ENCODE measurements around the gene PRKAG2.

PRKAG2 gene

GRCh38 chr7:151710121-151710640 lies 166.7 kb downstream of the PRKAG2 start:
- H3K4me3 ChIP-seq (ENCODE audit: low read depth in 1 of 2, low read length in 1 of 2) = no peak overlapping the region

GRCh38 chr7:151709141-151710038 lies 167.5 kb downstream of the PRKAG2 start:
- Histone ChIP-seq H3K27me3 (no peaks in the 10 kb centered on the region), H3K36me3 (no peaks in the 10 kb centered on the region), H3K27ac (no peak overlapping the region), H3K4me1 (ENCODE audit: control insufficient read depth in 1 of 2, insufficient read depth in 1 of 2, low read depth in 1 of 2, low read length in 1 of 2) (no peaks in the 10 kb centered on the region), H3K4me3 (ENCODE audit: low read depth in 1 of 2, low read length in 1 of 2) (no peak overlapping the region), H3K9me3 (no peaks in the 10 kb centered on the region)
- TF ChIP-seq CTCF (IDR thresholded peaks at IDR 0.05) = no peak

More at GRCh38 chr7:151710121-151710640, 166.7 kb downstream of the PRKAG2 start:
- no peak for TF ChIP-seq CTCF (IDR thresholded peaks at IDR 0.05)
- Histone ChIP-seq H3K4me1 (ENCODE audit: control insufficient read depth in 1 of 2, insufficient read depth in 1 of 2, low read depth in 1 of 2, low read length in 1 of 2) (no peaks in the 10 kb centered on the region), H3K27me3 (no peaks in the 10 kb centered on the region), H3K27ac (no peak overlapping the region), H3K9me3 (no peaks in the 10 kb centered on the region), H3K36me3 (no peaks in the 10 kb centered on the region)

GRCh38 chr7:151708610-151709009 lies 168.3 kb downstream of the PRKAG2 start:
- H3K4me1 ChIP-seq (ENCODE audit: control insufficient read depth in 1 of 2, insufficient read depth in 1 of 2, low read depth in 1 of 2, low read length in 1 of 2) = no peaks in the 10 kb centered on the region
- H3K27me3 ChIP-seq = no peaks in the 10 kb centered on the region
- no peaks in the 10 kb centered on the region for H3K9me3 ChIP-seq
- no peak overlapping the region for H3K27ac ChIP-seq
- no peaks in the 10 kb centered on the region for H3K36me3 ChIP-seq
- no peak for TF ChIP-seq CTCF (IDR thresholded peaks at IDR 0.05)
- H3K4me3 ChIP-seq (ENCODE audit: low read depth in 1 of 2, low read length in 1 of 2) = no peak overlapping the region

- Histone ChIP-seq H3K27me3 (no peaks in the 10 kb centered on the region), H3K9me3 (no peaks in the 10 kb centered on the region), H3K36me3 (no peaks in the 10 kb centered on the region), H3K4me1 (ENCODE audit: control insufficient read depth in 1 of 2, insufficient read depth in 1 of 2, low read depth in 1 of 2, low read length in 1 of 2) (no peaks in the 10 kb centered on the region), H3K27ac (no peak overlapping the region), H3K4me3 (ENCODE audit: low read depth in 1 of 2, low read length in 1 of 2) (no peak overlapping the region)
- TF ChIP-seq CTCF (IDR thresholded peaks at IDR 0.05) = no peak
Measured at GRCh38 chr7:151707757-151708156, 169.2 kb downstream of the PRKAG2 start.

- H3K27ac ChIP-seq = no peak overlapping the region
- H3K36me3 ChIP-seq = no peaks in the 10 kb centered on the region
- H3K4me1 ChIP-seq (ENCODE audit: control insufficient read depth in 1 of 2, insufficient read depth in 1 of 2, low read depth in 1 of 2, low read length in 1 of 2) = no peaks in the 10 kb centered on the region
- no peaks in the 10 kb centered on the region for H3K27me3 ChIP-seq
- no peak overlapping the region for H3K4me3 ChIP-seq (ENCODE audit: low read depth in 1 of 2, low read length in 1 of 2)
- TF ChIP-seq CTCF (IDR thresholded peaks at IDR 0.05) = no peak
- no peaks in the 10 kb centered on the region for H3K9me3 ChIP-seq
Measured at GRCh38 chr7:151707105-151707469, 169.8 kb downstream of the PRKAG2 start.

Data from neutrophil (primary cell).